ENCODE measurements around the gene ARHGAP26. TPM values are rescaled to one million over a fixed set of nuclear protein-coding genes. Genes with fewer than 3 reads are reported as not detected.
"Not testable (repeated sequence)": the region's sequence is repeated elsewhere in the genome, so short reads cannot be mapped to it uniquely, and the experiment has no call there.

Gene ARHGAP26
- polyA plus RNA-seq, 4 donors = 7.9 to 13.5 (median 12.0) TPM

DNA sequence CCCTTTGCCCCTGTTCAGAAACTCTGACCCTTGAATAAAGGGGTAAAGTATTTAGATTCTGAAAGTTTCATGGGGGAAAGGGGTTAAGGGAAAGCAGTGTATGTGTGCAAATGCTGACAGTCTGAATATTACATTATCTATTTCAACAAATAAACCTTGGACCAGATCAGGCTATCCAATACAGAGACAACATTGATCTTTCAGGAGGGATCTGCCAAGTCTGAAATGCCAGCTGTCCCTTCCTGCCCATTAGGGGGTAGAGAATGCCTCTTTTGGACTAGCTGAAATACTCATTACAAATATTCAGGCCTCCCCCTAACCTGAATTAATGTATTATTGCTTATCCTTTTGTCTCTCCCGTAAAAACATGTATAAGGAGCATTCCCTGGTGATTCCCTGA lies 413.8 kb downstream of the ARHGAP26 start:
- no peak for DNase-seq (ENCODE audit: low read depth in 4 of 4, low spot score in 2 of 4)

DNA sequence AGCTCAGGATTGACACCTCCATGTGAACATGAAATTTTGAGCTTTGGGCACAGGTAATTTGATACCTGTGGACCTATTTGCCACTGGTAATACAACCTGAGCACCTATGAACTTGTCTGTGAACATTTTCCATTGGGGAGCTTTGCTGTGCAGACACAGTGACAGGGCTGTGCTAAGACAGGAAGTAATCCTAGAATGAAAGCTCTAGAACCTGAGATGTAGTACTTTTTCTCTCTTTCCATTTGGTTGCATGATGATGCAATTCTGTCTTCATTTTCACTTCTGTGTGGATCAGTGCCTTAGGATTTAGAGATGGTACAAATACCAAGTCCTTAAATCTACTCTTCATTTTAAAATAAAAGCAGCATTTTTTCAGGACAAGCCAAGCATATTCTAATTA lies 416.4 kb downstream of the ARHGAP26 start:
- DNase-seq (ENCODE audit: low read depth in 4 of 4, low spot score in 2 of 4) = no peak

DNA sequence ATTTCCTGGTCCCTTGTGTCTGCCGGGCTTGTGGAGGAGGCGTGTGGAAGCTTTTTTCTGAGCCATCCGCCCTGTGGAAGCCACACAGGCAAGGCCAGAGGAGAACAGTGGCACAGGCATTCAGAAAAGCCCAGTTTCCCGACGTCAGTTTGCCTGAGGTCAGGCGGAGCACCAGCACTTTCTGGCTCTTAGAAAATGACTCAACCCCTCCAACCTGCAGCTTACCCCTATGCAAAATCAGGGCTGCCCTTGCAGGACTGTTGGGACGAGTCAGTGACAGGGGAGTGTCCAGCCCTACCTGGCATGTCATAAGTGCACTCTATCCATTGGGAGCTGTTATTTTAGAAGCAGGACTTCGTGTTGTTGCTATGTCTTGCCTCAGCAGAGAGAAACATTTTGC lies 417.3 kb downstream of the ARHGAP26 start:
- no peak for DNase-seq (ENCODE audit: low read depth in 4 of 4, low spot score in 2 of 4)

DNA sequence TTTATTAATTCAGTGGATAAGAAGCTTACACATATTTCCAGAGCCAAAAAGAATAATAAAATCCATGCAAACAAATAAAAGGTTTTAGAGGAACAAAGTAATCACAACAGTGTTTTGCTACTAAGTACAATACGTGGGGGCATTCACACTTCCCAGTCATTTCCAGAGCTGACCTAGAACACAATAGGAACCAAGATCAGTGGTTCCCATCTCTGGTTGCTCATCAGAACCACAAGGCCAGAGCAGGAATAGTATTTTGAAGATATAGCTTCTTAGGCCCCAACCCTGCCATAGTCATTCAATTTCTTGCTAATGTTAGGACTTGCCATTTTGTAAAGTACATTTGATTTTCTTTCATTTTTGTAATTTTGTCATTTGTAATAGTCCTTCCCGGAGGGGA lies 417.9 kb downstream of the ARHGAP26 start:
- no peak for DNase-seq (ENCODE audit: low read depth in 4 of 4, low spot score in 2 of 4)

DNA sequence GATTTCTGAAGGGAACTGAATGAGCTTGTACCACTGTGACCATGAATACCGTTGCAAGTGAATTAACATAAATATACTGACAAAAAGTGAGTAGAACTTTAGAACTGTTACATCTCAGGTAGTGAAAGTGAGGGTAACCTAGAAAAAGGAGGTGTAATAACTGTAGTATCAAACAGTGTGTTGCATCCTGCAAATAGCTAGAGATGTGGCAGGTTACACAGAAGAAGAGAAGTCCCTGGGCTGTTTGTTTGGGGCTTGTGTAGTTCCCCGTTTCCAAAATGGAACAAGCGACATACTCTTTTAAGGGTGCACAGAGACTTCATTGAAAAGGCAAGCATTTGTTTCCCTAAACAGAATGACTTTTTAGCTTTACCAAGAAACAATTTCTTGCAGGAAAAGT lies 418.5 kb downstream of the ARHGAP26 start:
- DNase-seq (ENCODE audit: low read depth in 4 of 4, low spot score in 2 of 4) = no peak

DNA sequence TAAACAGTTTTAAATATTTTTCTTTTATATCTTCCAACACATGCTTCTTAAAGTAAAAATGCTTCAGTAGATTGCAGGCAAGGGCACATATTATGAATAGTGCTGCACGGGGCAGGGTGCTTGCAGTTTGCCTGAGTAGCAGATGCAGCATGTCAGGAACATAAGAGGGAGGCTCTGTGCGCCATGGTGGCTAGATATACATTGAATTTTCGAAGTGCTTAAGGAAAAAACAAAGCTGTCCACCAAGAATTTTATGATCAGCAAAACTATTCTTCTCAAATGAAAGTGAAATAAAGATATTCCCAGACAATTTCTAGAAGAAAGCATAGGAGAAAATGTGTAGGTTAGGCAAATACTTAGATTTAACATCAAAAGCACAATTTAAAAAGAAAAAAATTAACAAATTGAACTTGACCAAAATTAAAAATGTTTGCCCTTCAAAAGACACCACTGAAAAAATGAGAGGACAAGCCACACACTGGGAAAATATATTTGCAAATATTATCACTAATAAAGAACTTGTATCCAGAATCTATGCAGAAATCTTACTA lies 420.2 kb downstream of the ARHGAP26 start:
- no peak for DNase-seq (ENCODE audit: low read depth in 4 of 4, low spot score in 2 of 4)

DNA sequence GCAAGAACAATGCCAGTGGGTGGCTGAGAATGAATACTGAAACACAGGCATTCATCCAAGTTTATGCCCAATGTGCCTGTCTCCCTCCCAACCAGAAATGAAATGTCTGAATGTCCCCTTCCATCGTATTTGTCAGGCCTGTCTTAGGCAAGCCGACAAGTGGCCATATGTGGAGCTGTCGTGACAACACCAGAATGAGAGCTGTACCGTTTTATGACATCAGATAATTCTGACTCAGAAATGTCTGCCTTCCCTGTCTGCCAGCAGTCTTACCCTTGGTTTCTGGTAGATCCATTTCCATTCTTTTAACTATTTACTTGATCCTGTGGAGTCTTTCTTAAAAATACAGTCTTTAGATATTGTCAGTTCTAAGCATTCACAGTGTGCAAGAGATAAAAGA lies 421.5 kb downstream of the ARHGAP26 start:
- no peak for DNase-seq (ENCODE audit: low read depth in 4 of 4, low spot score in 2 of 4)

DNA sequence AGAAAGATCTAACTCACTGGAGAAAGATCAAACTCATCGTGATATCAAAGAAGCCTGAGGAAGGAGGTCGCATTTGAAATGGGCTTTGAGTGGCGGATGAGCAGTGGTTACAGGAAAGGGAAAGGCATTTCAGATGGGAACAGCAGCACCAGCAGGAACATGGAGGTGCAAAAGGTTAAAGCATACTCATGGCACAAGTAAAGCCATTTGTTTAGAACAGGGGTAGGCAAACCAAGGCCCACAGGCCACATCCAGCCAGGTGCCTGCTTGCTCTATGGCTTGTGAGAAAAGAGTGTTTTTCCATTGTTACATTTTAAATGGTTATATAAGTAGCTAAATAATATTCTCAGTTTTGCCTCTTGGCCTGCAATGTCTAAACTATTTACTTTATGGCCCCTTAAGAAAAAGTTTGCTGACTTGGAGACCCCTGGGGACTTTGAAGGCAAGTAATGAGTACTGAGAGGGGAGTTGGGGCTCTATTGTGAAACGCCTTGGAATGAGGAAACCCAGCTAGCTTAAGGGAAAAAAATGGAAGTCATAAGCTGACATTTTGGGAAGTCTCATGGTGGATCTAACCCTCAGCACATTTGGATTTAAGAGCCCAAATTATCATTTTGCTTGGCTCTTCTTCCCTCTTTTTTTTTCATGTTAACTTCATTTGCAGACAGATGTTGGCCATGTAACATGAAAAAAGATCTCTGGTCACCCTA lies 422.2 kb downstream of the ARHGAP26 start:
- no peak for DNase-seq (ENCODE audit: low read depth in 4 of 4, low spot score in 2 of 4)

DNA sequence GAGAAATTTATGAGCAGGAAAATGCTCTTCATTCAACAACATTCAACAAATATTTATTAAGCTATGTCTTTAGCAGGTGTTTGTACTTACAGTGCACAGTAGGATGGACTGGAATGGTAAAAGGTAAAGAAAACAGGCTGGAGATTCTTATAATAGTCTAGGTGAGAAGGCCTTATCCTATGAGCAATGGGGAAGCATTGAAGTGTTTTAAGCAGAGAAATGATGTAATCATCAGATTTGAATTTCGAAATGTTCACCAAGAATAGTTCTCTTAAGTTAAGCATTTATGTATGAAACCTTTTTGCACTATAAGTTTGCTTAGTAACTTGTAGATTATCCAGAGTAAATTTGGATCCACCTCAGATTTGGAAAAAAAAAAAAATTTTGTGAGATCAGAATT lies 424.0 kb downstream of the ARHGAP26 start:
- no peak for DNase-seq (ENCODE audit: low read depth in 4 of 4, low spot score in 2 of 4)

DNA sequence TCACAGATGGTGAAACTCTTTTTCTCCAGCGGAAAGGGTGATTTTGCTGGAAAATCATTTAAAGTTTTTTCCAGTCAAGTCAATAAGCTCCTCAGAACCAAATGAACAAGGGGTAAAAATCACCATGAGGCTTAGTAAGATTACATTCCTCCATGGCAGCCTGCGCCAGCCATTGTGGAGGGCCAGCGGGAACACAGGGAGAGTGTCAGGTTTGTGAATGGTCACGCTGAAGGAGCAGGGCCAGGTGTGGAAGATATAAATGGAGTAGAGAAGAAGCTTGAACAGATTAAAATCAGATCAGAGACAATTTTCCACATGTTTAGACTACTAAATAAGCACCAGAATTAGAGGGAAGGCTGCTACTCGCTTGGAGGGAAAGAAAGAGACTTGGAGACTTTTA lies 424.5 kb downstream of the ARHGAP26 start:
- no peak for DNase-seq (ENCODE audit: low read depth in 4 of 4, low spot score in 2 of 4)

DNA sequence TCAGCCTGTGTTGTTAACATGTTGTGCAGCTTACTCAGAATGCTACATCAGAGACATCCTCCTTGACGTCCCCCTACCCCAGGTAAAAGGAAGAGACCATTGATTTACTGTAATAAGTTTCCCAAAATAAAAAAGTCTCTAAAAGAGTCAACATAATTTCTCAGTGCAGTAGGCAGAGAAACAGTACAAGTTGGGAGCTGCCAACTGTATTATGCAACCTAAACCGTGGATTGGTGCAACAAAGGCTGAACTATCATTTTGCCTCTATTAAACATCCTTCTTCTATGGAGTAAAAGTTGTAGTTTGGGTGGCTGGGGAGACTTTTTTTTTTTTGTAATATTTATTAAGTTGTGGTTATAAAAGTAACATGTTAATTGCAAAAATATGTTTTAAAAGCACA lies 425.3 kb downstream of the ARHGAP26 start:
- DNase-seq (ENCODE audit: low read depth in 4 of 4, low spot score in 2 of 4) = no peak

DNA sequence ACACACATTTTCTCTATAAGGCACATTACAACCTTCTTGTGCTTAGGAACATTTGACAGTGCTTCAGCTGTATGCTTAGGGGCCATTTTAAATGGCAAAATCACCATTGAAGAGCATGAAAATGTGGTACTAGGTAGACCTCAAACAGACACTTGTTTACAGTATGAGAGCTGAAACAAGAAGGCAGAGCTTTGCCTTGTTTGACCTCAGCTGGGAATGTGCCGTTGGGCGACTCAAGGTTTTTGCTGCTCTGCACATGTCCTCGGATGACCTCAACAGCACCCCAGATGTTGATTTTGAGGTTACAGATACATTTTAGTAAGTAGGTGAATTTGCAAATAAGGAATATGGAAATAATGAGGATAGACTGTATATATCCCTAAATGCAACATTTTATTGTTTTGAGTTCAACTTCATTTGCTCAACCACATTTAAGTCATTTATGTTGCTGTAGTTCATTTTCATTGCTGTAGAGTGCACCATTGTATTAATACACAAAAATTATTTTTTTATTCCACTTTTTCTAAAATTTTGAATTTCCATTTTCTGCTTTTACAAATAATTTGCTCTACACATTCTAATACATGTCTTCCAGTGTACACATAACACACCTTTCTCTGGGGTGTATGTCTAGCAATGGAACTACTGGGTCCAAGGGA lies 426.6 kb downstream of the ARHGAP26 start:
- no peak for DNase-seq (ENCODE audit: low read depth in 4 of 4, low spot score in 2 of 4)

DNA sequence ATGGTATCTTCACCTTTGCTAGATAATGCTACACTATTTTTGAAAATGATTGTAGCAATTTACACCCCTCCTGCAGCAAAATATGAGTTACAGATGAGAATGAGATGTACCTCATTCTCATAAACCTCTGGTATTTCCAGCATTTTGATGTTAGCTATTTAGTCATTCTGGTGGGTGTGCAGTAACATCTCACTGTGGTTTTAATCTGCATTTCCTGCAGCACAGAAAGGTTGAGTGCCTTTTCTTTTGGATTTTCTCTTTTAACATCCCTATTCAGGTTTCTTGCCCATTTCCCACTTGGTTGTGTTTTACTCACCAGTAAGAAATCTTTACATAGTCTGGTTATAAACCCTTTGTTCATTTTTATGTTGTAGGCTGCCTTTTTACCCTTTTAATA lies 427.1 kb downstream of the ARHGAP26 start:
- no peak for DNase-seq (ENCODE audit: low read depth in 4 of 4, low spot score in 2 of 4)

DNA sequence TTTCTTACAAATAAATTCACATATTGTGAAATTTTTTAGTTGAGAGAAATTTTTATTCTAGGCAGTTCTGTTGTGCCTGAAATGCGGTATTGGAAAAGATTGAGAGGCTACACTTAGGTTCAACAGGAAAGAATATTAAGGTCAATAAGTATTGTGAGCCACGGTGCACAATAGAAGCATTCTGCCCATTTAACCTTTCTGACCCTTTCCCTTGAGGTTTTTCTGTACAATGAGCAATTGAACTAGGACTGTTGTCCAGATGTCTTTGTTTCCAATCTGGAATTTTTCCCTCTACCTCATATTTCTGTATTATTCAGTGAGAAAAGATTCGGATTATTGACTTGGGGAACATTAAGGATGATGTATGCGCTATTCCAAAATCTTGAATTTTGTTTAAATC lies 428.2 kb downstream of the ARHGAP26 start:
- DNase-seq (ENCODE audit: low read depth in 4 of 4, low spot score in 2 of 4) = no peak

DNA sequence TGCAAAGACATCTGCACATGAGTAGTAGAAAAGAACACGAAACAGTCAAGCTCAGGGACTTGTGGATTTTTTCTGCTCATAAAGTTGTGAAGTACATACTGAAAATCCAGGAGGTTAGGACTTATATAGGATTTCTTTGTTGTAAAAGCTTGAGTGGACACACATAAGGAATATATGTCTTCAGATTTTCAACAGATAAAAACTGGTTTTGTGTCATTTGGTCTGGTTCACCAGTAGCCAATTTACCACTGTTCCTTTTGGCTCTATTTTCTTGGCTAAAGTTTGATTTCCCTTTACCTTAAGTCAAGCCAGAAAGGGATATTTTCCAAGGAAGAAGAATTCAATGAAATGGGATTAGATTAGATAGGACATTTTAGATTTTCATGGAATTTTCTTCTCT lies 429.0 kb downstream of the ARHGAP26 start:
- no peak for DNase-seq (ENCODE audit: low read depth in 4 of 4, low spot score in 2 of 4)

DNA sequence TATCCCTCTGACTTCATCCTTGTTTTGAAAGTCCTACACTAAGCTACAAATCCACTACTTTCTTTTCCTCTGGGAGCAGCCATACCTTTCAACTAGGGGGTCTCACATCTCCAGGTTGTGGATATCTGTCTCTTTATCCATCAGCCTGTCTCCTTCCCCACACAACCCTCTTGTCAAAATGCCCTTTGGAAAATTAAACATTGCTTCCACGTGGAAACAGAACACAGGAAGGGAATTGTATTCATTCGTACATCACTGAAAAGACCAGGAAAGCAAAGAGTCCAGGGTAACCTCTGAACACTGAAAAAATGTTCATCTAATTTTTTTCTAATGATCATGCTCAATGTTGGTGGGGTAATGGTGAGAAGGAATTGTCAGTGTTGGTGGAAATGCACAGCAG lies 429.7 kb downstream of the ARHGAP26 start:
- DNase-seq (ENCODE audit: low read depth in 4 of 4, low spot score in 2 of 4) = no peak

DNA sequence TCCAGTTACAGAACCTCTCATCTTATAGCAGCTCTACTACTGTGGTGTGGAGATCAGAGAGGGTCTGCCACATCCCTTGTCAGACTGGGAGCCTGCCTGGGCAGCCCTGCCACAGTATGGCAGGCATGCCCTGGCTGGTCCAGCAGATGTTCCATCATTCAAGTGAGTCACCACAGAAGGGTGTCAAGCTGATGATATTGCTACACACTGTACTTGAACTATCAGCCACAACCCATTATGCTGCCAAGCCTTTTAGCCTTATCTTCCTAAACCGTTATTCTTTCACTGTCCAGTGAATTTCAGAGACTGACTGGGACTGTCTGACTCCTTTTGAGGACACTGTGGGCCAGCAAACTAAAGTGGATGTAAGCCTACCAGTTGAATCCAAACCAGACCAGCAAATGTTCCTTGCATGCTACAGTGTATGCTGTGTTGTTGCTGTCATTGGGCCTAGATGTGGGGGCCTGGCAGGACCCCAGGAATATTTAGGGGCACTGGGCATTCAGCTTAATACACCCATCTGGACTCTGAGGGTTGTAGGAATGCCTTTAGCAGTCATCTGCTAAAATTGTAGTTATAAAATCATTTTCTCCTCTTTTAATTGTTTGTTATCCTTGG lies 430.7 kb downstream of the ARHGAP26 start:
- no peak for DNase-seq (ENCODE audit: low read depth in 4 of 4, low spot score in 2 of 4)

DNA sequence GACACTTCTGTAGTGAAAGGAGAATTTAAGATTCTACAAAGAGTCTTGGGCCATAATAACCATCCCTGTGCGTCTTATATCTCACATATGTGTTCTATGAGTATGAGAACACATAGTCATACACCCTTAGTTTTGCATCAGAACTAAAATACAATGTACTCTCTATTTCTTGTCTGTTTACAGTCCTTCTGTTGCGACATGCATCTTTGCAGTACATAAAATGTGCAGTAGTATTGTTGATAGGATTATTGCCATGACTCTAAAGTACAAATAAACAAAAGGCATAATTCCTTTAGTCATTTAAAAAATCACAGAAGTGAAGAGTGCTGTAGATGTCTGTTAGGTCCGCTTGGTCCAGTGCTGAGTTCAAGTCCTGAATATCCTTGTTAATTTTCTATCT lies 431.4 kb downstream of the ARHGAP26 start:
- no peak for DNase-seq (ENCODE audit: low read depth in 4 of 4, low spot score in 2 of 4)

DNA sequence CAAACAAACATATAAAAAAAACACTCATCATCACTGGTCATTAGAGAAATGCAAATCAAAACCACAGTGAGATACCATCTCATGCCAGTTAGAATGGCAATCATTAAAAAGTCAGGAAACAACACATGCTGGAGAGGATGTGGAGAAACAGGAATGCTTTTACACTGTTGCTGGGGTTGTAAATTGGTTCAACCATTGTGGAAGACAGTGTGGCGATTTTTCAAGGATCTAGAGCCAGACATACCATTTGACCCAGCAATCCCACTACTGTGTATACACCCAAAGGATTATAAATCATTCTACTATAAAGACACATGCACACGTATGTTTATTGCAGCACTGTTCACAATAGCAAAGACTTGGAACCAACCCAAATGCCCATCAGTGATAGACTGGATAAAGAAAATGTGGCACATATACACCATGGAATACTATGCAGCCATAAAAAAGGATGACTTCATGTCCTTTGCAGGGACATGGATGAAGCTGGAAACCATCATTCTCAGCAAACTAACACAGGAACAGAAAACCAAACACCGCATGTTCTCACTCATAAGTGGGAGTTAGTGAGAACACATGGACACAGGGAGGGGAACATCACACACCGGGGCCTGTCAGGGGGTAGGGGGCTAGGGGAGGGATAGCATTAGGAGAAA lies 433.3 kb downstream of the ARHGAP26 start:
- not testable (repeated sequence) for DNase-seq (ENCODE audit: low read depth in 4 of 4, low spot score in 2 of 4)

DNA sequence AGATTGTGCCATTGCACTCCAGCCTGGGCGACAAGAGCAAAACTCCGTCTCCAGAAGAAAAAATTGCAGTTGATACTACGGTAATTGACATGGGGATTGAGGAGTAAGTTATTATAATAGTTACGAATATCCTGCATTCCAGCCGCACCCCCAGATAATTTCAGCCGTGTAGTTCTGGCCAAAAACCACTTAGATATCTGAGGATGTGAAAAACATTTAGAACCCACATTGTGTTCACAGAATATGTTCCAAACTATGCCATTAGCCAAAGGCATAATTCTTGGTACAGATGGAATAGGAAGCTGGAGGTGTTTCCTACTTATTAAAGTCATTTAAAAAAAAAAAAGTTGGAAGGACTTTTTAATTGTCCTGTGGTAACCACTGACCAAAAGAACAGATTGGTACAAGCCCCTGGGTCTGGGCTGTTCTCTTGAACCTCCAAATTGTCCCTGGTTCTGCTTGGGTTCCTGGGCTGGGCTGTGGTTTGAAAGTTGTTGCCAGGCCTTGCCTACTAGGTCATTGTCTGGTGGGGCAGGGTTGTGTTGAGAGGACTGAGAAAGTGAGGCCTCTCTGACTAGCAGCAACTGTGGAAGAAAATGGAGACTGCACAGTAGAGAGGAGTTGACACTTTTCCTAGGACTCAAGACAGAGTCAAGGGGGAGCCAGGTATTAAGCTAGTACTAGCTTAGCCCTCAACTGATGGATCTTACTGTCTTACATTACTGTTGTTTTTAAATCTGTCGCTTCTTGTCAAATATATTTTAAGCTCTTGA lies 434.5 kb downstream of the ARHGAP26 start:
- DNase-seq (ENCODE audit: low read depth in 4 of 4, low spot score in 2 of 4) = no peak

DNA sequence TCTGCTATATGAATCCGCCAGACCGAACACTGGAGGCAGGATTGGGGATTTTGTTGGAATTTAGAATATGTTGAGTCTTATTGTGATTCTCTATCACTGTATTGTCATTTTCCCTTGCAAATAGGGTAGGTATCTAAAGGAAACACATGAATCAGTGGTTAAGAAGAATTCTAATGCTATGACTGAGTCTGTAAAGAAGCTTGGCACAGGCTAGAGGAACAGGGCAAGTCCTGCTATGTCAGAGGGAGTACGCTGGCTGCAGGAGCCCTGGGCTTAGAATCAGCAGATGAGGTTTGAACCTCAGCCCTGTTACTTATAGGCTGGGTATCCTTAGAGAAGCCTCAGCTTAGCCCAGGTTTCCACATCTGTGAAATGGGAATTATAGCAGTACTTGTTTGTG lies 435.2 kb downstream of the ARHGAP26 start:
- DNase-seq (ENCODE audit: low read depth in 4 of 4, low spot score in 2 of 4) = no peak

Measured in left renal cortex interstitium (tissue), 4 donors.